ENCODE measurements around the gene SCN3B.

SCN3B gene

DNA sequence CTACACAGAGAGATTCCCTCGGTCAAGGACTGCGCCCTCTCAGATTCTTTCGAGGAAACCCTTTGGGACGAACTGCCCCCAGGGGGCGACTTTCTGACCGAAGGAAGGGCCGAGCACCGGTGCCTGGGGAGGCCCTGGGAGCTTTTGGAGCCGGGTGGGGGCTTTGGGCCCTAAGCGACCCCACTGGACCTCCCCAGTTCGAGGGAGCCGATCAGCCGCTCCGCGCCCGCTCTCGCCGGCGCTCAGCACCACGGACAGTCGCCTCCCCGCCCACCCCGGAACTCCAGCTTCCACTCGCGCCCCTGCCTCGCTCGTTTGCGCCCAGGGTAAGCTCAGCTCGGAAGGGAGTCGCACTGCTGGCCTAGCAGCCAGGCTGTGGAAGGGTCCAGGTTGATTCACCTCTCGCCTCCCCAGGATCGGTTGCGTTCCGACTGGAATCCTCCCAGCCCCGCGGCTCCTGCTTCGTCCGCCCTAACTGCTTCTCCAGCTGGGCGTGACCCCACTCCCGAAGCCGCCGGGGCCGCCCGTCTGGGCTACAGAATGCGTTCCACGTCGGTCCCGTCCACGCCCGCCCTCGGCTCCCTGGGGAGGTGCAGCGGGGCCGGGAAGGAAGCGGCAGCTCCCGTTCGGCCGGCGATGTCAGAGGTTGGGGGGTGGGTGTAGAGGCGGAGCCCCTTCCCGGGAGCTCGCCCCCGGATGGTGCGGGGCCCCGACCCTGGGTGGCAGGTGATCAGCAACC, 428 bp downstream of the SCN3B start:
- DNase-seq (ENCODE audit: low read depth), result no peak

DNA sequence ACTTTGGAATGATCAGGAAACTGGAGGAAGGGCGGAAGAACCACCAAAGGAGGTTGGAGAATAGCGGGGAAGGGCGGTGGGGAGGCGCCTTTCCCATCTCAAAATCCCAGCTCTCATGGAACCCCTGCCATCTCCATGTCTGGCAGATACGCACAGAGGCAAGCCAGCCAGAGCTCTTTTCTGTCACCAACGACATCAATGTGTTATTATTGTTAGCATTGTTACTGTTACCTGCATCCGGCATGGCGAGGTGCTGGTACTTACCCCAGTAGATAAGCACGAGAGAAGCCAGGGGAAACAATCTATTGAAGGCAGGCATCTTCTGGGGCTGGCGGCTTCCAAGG, 969 bp downstream of the SCN3B start:
- DNase-seq (ENCODE audit: low read depth), result no peak

DNA sequence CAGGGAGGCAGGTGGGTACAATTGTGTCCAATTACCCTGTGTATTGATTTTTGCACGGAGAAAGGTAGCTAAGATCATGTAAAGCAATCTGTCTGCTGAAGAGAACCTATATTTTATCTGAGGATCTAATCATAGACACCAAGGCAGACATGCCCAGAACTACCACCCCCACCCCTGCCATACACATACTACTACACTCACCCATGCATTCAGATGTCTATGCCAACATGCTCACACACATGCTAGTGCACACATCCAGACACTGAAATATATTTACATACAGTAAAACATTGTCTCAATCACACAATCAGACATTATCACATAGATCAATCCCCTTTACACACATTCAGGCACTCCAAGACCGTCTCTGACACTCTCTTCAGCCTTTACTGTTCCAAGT, 1.8 kb downstream of the SCN3B start:
- DNase-seq (ENCODE audit: low read depth), result no peak

DNA sequence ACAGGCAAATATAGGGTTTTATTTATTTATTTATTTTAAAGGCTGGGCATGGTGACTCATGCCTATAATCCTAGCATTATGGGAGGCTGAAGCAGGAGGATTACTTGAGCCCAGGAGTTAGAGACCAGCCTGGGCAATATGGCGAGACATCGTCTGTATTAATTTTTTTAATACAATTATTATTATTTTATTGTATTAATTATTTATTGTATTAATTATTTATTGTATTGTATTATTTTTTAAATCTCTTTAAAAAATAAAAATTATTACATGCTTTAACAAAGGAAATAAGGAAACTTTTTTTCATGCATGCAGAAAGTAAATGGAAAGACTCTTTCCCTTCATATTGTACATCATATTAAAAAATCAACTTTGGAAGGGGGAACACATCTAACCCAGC, 3.5 kb downstream of the SCN3B start:
- DNase-seq (ENCODE audit: low read depth), result no peak

DNA sequence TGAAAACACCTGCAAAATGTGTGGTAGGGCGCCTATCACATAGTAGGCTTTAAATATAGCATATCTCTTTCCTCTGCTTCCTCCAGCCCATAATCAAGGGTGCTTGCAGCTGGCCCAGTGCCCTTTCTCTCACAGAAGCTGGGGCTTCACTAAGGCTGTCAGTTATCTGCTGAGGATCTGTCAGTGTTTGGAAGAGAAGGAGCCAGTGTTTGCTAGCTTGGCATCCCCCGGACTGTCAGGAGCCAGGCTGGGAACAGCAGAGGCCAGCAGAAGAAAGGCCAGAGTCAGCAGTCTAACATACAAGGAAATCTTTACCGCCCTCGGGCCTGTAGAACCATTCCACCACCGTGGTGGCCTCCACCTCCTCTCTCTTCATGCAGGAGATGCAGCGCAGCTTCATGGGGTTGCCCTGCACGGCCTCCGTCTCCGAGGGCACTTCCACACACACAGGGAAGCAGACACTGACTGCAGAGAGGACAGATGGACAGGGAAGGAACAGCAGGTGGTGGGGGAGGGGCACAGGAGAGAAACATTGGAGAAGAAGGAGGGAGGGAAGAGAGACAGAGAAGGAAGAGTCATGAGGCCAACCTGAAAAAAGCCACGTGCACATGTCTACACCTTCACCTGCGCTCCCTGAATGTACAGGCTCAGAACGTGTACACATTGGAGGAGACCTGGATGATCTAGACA, 9.0 kb downstream of the SCN3B start:
- no peak for DNase-seq (ENCODE audit: low read depth)

DNA sequence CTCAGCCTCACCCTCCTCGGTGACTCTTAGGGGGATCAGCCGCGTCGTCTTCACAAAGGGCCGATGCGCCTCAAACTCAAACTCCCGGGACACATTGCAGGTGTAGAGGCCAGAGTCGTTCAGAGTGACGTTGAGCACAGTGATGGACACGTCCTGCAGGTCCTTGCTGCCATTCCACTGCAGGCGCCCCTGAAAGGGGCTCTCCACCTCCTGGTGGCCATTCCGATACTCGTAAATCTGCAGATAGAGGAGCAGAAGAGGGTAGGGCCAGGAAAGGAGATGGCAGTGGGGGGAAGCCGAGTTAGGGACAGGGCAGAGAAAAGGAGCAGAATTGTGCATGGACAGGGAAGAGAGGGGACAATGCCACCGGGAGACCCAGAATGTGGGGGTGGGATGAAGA, 12.0 kb downstream of the SCN3B start:
- DNase-seq (ENCODE audit: low read depth), result no peak

DNA sequence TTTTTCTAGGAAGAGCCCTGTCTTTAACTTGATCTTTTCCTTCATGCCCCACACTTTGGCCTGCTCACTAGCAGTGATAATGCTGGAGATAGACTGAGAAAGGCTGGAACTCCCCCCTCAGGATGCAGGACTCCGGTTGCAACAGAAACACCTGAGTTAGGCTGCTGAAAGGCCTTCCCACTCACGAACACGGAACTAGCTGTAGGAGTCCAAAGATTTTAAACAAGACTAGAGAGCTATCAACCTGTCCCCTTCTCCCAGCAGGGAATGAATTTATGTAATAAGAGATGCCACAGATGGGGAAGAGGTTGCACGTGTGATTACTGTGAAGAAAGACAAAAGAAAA, 13.0 kb downstream of the SCN3B start:
- no peak for DNase-seq (ENCODE audit: low read depth)

DNA sequence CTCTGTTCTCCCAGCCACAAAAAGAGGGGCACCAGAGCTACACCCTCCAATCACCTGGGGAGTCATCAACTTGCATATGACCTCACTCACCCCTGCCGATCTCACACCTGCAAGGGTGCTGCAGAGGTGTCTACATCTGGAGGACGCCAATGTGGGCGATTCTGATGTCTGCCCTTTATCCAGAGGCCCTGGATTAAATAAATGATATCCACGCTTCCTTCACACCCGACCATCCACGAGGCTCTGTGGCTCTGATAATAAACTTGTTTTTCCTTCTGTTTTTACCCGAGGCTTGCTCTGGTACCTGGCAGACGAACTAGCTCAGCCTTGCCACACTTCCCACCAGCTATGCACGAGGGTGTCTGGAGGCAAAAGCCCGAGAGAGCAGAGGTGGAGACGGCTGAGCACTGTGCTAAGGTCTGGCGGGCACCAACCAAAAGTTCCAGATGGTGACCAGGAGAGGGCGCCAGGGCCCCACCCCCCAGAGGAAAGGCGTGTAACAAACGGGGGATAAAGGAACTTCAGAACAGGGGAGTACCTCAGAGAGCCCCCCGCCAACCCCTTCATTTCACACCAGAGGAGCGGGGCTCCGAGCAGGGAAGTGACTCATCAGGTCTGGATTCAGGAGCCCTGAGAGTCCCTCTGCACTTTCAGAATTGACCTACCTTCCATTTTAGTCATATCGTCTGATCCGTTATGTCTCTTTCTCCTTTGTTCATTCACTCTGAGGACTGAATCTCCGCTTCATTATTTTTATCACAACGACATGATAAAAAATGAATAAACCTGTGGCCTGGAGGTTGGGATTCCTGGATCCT, 13.5 kb downstream of the SCN3B start:
- DNase-seq (ENCODE audit: low read depth), result no peak

DNA sequence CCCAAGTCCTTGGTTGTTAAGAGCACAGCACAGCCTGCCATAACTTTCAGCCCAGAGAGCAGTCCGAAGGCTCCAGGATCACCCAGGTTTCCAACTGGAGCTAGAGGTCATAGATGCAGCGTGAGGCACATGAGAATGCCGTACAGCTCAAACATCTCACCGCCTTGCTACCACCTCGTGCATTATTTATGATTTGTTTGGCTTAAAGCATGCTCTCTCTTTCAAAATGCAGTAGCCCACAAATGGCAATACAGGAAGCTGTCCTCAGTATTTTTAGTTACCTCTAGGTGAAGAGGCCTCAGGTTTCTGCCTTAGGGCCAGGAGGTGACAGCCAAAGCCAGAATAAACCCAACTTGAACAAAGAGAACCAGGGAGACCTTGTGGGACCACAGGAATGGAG, 14.4 kb downstream of the SCN3B start:
- DNase-seq (ENCODE audit: low read depth), result no peak

DNA sequence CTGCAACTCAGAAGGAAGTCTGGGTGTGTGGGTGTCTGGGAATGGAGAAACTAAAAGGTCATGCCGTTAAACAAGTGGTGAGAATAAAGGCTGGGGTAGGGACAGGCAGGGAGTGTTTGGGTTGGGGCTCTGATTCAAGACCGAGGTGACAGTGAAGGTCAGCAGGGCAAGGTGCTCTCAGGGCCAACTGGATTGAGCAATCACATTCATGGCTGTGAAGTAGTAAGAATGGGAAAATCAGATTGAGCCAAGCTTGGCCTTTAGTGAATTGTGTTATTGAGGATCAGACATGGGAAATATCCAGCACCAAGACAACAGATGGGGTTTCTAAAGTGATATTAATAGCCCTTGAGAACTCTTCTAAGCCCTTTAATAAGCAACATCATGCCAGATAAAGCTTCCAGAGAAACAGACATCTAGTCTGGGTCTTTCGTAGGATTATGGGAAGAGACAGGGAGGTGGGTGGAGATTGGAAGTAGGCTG, 24.3 kb downstream of the SCN3B start:
- DNase-seq (ENCODE audit: low read depth), result no peak

DNA sequence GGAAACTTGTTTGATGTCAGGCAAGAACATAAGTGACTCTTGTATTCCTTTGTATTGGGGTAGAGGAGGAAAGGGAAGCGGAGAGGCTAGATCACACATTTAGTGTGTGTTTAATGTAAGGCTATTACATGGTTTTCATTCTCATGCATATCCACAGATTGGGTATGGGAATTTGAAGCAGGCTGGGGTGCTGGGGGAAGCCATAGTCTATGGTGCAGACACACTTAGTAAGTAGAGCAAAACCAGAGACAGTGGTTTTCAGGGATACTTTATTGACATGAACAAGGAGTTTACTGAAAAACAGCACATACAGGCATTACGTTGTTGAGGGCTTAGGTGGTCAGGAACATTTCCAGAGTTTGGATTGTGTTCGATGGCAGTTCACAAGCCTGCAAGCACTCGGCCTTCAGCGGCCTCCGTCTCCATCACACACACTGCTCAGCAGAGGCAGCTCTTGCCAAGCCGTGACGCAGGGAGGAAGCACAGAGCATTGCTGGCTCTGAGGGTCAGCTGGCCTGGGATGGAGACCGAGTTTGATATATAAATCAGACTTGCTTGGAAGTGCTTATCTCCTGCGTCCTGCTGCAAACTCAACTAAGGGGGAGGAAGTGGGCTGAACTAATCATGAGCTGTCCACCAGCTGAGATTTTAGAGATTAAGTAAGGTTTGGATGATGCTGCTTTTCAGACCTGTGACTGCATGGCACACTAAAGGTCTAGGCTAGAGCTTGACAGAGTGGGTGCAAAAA, 25.3 kb downstream of the SCN3B start:
- DNase-seq (ENCODE audit: low read depth), result no peak

DNA sequence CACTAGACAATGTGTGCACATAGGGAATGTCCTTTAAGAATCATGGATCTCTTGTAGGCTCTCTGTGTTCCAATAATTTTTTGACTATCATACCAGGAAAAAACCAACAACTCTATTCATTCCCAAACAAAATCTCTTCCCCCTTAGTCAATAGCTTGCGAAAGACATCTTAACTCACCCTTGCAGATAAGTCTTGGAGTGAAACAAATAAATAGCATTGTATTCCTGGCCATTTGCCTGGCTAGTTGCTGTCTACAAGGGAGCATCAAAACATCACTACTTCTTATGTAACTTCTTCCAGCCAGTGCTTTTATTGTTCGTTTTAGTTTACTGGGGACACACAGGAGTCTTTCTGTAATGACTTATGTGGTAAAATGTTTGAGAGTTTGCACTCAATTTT, 29.4 kb downstream of the SCN3B start:
- DNase-seq (ENCODE audit: low read depth), result no peak

DNA sequence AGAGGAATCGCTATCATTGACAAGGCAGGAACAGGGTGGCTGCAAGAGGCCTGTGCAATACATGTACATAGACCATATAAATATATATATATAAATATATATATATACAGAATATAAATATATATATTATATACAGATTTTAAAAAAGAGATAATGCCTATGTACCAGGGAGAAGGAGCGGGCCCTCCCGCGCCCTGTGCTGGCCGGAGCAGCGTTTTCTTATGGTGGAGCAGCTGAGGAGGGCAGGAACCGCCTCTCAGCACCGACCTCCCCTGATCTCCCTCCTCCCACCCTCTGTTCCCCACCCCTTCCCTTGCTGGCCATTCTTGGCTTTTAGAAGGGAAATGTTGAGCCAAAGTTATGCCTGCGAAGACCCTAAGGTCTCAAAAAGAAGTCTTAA, 31.8 kb downstream of the SCN3B start:
- DNase-seq (ENCODE audit: low read depth), result no peak

DNA sequence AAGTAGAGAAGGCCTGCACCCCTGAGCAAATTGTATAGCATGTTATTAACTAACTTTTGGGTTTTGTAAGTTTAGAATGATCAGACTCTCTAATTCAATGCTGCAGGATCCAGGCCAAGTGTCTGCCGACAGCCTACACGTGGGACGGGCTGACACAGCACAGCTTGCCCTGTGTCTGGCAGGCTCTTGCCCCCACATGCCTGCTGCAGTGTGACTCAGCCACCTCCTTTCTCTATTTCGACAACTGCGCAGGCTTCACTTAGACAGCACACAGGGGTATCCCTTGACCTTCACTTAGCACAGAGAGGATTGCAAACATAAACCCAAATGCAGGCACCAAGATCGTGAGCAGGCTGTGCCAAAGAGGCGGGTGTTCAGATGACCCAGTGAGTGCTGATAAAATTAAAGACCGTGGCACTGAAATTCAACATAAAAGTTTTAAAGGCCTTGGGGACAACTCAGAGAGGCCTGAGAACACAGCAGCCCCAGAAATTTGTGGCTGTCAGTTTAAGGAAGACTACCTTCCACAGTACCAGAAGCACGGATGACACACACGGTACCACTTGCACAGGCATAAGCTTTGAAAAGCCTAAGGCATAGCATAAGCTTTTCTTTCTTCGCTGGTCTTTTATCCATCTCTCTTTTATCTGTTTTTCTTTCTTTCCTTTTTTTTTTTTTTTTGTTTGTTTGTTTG, 37.8 kb downstream of the SCN3B start:
- DNase-seq (ENCODE audit: low read depth), result no peak

DNA sequence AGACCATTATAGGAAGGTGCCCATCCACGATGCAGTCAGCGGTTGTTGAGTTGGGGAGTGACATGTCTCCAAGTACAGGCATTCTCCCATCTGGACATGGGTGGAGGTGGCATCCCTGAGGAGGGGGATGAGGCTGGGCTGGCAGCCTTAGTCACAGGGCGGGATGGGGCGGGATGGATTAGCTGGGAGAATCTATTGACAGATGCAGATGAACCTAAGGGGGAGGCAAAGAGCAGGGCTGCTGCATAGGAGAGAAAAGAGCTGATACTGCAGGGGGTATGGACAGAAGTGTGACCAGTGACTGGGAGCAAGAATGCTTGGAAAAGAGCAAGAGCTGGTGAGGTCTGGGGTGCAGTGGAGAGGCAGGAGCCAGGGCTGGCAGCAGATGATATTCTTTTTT, 42.7 kb downstream of the SCN3B start:
- DNase-seq (ENCODE audit: low read depth), result no peak

DNA sequence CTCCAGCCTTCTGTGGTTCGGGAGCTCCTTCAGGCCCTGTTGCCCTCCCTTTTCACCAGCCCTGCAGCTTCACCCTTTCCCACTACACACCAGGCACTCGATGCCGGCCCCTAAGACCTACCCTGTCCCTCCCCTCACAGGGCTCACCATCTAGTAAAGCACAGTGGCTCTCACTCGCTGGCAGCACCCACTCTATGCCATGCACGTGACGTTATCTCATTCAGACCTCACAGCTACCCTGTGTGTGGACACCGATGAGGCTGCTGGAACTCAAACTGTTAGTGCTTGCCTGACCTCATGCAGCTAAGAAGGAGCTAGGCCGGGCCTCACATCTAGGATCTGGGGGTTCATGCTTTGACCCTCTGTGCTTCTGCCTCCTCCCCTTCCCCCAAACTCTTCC, 45.5 kb downstream of the SCN3B start:
- no peak for DNase-seq (ENCODE audit: low read depth)

DNA sequence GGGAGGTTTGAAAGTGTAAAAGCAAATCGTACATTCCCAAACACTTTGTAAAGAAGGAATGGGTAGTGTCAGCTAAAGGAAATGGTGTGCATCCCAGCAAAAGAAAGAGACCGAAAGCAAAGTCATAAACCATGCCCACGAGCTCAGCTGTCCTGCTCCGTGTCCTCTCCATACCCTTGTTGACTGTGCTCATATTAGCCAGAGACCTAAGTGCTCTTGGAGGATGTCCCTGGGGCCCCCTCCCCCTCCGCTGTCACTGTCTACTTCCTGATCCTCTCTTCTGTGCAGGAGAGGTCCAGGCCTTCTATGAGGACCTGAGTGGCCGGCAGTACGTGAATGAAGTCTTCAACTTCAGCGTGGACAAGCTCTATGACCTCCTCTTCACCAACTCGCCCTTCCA, 46.1 kb downstream of the SCN3B start:
- no peak for DNase-seq (ENCODE audit: low read depth)

DNA sequence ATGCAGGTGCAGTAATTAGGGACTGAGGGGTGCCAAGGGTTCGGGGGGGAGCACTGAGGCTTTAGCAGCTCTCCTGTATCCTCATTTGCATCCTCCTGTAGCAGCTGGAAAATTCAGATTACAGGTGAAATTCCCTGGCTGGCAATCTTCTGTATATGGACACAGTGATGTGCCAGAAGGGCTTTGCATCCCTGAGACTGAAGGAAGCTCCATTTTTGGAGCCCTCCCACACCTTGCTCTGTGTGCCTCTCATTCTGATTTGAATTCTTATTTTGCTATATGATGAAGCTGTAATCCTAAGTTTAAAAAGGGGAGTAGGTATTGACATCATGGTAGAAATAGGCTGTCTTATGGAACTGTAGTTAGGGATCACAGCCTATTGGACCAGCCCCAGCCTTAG, 46.6 kb downstream of the SCN3B start:
- DNase-seq (ENCODE audit: low read depth), result no peak

DNA sequence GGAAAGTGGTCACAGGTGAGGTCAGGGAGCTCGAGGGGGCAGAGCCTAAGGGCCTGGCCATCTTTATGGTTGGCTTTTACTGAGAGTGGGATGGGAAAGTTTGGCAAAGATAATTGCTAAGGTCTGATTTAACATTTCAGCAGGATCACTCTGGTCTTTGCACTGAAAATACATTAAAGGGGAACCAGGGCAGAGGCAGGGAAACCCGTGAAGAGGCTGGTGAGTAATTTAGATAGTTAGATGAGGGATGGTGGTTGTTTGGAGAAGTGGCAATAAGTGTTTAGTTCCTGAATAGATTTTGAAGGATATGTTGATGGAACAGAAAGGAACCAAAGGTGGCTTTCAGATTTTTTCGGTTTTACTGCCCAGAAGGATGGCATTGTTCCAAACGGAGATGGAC, 50.8 kb downstream of the SCN3B start:
- no peak for DNase-seq (ENCODE audit: low read depth)

DNA sequence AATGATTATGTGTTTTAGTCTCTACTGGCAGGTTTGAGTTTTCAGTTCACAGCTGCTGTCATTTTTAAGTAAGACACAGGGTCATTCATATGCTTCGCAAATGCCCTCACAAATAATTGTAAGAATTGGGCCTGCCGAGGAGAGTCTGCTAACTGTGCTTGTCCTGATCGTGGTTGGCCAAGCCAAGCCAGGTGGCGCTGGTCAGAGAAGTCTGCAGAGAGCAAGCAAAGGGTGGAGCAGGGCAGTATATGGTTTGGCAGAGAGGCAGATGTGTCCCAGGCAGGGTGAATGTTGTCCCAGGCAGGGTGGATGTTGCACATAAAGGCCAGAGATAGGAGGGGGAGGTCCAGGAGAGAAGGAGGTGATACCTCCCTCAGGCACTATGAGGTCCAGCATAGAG, 52.7 kb downstream of the SCN3B start:
- no peak for DNase-seq (ENCODE audit: low read depth)

DNA sequence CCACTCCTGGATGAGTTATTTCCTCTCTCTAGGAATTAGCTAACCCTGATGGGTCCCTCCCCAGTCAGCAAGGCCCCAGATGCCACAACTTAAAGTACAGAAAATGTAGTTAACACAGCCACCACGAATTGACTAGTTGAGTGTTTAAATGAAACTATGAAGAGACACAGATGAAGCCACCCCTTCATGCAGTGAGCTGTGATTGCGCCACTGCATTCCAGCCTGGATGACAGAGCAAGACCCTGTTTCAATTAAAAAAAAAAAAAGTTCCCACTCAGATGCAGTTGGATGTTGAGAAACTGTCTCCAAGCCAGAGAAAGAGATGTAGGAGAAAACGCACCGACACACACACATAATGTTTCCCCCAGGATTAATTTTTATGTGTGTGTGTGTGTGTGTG, 53.3 kb downstream of the SCN3B start:
- DNase-seq (ENCODE audit: low read depth), result no peak

DNA sequence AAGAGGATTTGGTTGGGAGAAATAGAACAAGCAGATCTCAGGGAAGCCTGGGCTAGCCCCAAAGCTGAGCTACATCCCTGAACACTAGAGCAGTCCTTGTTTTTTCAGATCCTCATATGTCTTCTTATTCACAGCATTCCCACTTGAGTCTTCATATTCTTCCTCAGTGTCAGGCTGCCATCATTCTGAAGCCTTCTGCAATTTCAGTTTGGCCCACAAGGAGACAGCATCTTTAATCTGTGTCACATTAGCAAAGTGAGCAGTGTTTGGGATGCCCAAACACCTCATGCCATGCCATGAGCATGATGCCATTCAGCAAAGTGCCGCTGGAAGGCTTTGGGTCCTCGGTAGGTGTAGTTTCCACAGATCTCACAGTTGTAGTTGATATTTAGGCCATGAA, 56.6 kb downstream of the SCN3B start:
- no peak for DNase-seq (ENCODE audit: low read depth)

Measured in HS-27A (cell line).